GM04503 (cell line): ENCODE measurements around the gene NPEPL1.
"Not testable (repeated sequence)": the region's sequence is repeated elsewhere in the genome, so short reads cannot be mapped to it uniquely, and the experiment has no call there.

ENCODE experiments used
- DNase-seq: peaks from one replicate; pipeline ENCODE4 v3.0.0-alpha.2; 2012; ENCODE audit warnings: low read depth

NPEPL1 gene, protein sequence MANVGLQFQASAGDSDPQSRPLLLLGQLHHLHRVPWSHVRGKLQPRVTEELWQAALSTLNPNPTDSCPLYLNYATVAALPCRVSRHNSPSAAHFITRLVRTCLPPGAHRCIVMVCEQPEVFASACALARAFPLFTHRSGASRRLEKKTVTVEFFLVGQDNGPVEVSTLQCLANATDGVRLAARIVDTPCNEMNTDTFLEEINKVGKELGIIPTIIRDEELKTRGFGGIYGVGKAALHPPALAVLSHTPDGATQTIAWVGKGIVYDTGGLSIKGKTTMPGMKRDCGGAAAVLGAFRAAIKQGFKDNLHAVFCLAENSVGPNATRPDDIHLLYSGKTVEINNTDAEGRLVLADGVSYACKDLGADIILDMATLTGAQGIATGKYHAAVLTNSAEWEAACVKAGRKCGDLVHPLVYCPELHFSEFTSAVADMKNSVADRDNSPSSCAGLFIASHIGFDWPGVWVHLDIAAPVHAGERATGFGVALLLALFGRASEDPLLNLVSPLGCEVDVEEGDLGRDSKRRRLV

GRCh38 chr20:58692579-58693225, at the start of gene NPEPL1:
TSS of gene NPEPL1 (plus strand) at chr20:58692800. CDS start at chr20:58692901, 101 bp downstream.
- no peak for DNase-seq

- not testable (repeated sequence) for DNase-seq
Measured at GRCh38 chr20:58642896-58643295, 49.7 kb upstream of the NPEPL1 start.

DNA sequence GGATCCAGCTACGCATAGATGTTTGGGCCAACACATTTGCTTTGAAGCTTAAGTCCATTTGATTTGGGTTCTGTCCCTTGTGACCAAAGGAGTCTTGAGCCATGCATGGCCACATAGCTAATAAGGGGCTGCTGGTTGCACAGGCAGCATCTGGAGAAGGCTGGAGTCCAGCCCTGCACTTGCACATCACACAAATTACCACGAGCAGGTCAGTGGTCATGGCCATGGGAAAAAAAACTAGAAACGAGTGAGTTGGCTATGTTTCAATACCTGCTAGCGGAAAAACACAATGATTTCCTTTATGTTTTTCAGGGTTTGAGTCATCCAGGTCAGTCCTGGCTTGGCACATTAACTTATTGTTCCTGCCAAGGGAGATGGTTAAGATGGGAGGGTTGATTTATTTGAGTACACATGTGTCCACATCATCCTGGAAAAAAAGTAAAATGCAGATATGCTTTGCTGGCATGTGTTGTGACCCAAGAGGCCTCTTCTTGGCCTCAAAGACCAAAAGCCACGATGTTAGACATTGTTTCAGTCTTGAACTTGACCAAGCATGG, 47.1 kb upstream of the NPEPL1 start:
- DNase-seq, result no peak

DNA sequence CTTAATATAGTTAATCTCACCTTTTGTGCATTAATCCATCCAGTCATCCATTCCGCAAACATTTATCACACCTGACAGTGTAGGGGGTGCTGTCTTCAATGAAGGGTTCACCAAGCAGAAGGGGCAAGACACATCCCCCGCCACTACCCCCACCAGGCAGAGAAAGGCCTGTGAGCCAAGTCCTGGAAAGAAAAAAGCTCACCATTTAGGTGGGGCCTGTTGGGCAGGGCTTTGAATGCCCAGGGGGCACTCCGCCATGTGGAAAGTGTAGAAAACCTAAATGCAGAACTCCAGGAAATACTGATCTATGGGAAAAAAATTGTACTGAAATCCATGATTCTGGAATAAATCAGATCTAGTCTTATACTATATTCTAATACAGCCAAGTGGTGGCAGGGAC, 46.3 kb upstream of the NPEPL1 start:
- no peak for DNase-seq

DNA sequence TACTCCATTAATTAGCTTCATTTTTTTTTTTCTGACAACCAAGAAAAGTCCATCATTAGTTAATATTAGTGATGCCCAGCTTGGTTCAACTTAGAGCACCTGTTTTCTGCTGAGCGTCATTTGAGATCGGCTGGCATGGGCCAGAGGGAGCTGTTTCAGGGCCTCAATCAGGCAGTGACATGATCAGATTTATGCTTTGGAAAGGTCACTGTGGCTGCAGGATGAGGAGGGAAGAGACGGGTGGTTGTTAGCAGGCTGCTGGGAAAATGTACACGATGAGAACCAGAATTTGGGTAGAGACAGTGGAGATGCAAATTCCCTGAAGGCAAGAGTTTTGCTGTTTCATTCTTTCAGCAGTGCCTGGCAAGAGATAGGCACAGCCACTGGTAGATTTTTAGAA, 45.9 kb upstream of the NPEPL1 start:
- DNase-seq, result no peak

- no peak for DNase-seq
Measured at GRCh38 chr20:58647162-58647795, 45.3 kb upstream of the NPEPL1 start.

DNA sequence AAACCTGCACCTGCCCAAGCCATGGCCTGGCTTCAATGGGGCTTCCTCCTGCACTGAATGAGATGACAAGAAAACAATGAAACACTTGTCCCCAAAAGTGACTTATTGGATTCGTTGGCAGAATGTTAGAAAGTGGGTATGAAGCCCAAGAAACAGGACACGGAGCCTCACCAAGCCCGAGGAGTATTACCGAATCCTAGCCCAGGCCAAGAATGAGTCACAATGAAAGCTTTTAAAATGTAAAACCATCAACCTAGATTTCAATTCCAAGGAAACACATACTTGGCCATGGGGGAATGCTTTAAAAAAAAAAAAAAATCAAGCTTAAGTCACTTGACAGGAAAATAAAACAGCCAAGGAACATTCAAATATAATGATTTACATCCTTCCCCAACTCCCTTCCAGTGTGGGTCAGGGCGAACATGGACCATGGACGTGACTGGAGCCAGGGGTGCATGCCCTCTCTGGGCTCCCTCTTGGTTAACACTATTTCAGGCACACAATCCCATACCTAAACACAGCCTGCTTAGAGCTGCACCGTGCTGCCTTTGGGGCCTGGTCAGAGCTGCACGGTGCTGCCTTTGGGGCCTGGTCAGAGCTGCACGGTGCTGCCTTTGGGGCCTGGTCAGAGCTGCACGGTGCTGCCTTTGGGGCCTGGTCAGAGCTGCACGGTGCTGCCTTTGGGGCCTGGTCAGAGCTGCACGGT, 44.7 kb upstream of the NPEPL1 start:
- no peak for DNase-seq

DNA sequence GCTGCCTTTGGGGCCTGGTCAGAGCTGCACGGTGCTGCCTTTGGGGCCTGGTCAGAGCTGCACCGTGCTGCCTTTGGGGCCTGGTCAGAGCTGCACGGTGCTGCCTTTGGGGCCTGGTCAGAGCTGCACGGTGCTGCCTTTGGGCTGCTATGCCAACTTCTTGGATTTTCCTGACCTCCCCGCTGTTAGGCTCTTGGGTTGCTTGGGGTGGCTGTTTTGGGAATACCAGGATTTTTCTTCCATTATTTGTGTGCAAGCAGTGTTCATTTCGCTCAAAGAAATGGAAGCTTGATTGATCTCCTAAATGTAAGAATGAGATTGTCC, 44.1 kb upstream of the NPEPL1 start:
- DNase-seq, result not testable (repeated sequence)

DNA sequence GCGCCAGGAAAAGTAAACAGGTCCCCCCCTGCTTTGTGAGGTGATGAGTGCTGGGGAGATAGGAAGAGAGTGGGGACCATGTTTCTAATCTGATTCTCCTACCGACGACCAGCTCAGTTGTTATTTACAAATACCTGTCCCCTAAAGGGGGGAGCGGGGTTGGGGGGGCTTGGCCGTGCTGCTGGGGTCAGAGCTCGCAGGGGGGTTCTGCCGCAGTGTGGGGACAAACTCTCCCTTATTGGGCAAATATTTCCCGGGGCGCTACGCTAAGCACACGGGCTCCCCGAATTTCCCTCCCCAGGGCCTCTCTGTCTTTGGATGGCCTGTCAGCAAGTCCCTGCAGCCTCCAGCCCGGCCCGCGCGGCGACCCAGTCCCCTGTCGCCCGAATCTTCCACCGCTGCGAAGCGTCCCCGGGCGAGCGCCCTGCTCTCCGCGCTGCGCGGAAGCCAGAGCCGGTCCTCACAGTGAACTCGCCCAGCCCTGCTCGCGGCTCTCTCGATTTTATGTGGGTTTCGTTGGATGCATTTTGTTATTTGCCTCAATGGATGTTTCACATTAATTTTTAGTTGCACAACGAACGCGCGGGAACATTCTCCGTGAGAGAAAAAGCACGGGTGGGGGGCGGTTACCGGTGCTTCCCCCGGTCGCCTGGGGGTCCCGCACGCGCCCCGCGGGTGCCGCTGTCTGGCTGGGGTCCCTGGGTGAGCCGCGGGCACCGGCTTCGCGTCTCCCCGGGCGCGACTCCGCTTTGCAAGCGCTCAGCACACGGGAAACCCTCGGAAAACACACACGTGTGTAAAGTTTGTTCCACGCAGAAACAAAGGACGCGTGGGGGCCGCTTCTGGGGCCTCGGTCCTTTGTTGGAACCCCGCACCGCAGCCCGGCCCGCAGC, 43.1 kb upstream of the NPEPL1 start:
- DNase-seq, result no peak

GRCh38 chr20:58650181-58650775, 42.3 kb upstream of the NPEPL1 start:
- DNase-seq, result no peak

GRCh38 chr20:58650776-58651558, 41.6 kb upstream of the NPEPL1 start, which contains the start of gene STX16:
TSS of gene STX16 (plus strand) at chr20:58651283. CDS start at chr20:58652007, 724 bp downstream.
- DNase-seq, result peak; percentile 73

- DNase-seq, result no peak
Measured at GRCh38 chr20:58651559-58651945, 41.0 kb upstream of the NPEPL1 start.

DNA sequence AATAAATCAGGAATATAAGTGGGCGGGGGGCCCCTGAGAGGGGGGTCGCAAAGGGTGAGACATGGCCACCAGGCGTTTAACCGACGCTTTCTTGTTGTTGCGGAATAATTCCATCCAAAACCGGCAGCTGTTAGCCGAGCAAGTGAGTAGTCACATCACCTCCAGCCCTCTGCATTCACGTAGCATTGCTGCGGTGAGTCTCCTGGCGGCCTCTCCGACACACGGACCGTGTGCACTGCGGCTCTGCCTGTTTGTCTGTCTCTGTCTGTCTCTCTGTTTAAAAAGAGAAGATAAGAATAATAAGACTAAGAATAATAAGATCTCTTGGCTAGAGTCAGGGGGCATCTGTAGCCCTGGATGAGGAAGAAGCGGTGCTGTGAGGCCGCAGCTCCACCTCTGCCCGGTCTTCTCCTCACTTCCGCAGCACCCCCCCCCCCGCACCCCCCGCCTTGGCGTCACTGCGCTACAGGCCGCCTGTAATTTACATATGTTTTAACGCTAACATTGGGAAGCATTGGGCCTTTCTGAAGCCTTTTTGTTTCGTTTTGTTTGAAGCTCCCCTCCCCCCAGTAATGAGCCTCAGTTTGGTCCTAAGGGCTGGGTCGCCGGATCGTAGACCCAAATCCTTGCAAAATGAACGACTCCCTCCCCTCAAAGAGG, 40.5 kb upstream of the NPEPL1 start:
- no peak for DNase-seq

DNA sequence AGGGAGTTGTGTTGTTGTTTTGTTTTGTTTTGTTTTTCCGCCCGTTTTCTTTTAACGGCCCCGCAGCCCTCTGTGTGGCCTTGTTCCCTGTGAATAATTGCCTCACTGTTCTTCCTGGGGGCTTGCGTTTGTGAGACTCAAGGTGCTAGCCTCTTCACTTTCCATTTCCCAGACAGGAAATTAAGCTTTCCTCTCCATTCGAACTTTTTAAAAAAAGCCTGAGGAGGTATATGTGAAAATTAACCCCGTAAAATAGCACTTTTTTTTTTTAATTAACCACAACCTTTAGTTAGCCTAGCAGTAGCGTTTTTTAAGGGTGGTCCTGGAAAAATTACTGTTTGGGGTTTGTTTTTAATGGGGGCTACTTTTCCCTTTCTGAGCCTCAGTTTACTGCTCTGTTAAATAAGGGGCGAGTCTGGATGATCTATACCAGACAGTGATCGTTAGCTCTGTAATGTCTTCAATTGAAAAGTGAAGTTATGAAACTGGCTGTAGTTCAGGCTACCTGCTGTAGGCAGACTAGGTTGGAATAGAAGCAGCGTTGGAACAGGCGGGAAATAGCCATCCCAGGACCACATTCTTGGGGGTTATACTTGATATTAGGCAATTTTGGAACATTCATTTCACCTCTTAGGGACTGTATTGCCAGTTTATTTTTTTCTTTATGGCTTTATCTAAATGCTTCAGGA, 39.9 kb upstream of the NPEPL1 start:
- no peak for DNase-seq

GRCh38 chr20:58654337-58654736, 38.3 kb upstream of the NPEPL1 start:
- DNase-seq, result no peak

- DNase-seq, result no peak
Measured at GRCh38 chr20:58655328-58656107, 37.1 kb upstream of the NPEPL1 start.

GRCh38 chr20:58656831-58657230, 35.8 kb upstream of the NPEPL1 start:
- no peak for DNase-seq

DNA sequence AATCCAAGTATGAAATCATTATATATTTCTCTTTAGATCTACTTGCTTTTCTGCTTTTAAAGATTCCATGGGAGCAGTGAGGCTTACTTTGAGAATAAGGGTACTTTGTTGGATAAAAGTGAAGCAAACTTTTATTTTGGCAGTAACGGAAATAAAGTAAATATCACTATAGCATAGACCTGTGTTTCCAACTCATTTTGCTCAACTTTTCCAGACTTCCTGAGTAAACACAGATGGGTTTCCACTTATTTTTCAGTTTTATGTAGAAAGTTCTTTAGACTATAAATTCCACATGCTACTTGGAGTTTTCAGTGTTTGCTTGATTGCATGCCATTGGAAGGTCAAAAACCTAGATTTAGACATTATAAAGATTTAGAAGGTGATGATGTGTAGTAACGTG, 35.3 kb upstream of the NPEPL1 start:
- DNase-seq, result no peak
